IPS-18c (cell line): ENCODE measurements around the gene GRIFIN.

Source experiments
- H3K4me3 ChIP-seq: 2 replicates; pipeline ENCODE4 v1.7.0; 2013; ENCODE audit warnings: low read depth, mild to moderate bottlenecking, low read length, moderate library complexity; ENCODE audit not compliant: insufficient read depth
- H3K9me3 ChIP-seq: one replicate; pipeline ENCODE4 v1.6.1; 2013; ENCODE audit warnings: mild to moderate bottlenecking, low read length, moderate library complexity; ENCODE audit not compliant: control insufficient read depth, insufficient read depth

Gene GRIFIN

DNA sequence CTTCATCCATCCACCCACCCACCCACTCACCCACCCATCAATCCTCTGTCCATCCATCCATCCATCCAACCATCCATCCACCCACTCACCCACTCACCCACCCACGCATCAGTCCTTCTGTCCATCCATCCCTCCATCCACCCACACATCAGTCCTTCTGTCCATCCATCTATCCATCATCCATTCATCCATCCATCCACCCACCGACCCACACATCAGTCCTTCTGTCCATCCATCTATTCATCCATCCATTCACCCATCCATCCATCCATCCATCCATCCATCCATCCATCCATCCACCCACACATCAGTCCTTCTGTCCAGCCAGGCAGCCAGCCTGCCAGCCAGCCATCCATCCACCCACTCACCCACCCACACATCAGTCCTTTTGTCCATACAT, 15.8 kb upstream of the GRIFIN start:
- H3K4me3 ChIP-seq = no peak overlapping the region
- no peaks in the 10 kb centered on the region for H3K9me3 ChIP-seq

GRCh38 chr7:2490181-2490651, 14.0 kb upstream of the GRIFIN start:
- Histone ChIP-seq H3K4me3 (no peak overlapping the region), H3K9me3 (no peaks in the 10 kb centered on the region)

DNA sequence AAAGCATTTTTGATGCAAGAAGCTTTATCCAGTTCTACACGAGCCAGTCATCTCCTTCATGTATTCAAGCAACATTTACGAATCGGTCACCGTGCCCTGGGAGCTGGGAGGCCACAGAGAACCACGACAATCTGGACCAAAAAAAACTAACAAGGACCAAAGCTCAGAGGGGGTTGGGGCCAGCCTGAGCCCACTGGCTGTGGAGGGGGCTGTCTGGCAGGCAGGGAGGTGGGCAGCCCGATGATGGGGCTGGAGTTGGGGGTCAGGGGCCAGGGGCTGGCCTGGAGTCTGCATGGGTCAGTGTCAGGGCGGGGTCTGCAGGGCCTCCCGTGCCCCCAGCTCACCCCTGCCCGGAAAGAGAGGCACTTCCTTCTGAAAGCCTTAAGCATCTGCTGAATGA, 12.5 kb upstream of the GRIFIN start:
- no peak overlapping the region for H3K4me3 ChIP-seq
- peaks cover 2% of the 10 kb centered on the region for H3K9me3 ChIP-seq

GRCh38 chr7:2488272-2488645, 12.1 kb upstream of the GRIFIN start:
- Histone ChIP-seq H3K4me3 (no peak overlapping the region), H3K9me3 (peaks cover 2% of the 10 kb centered on the region)

DNA sequence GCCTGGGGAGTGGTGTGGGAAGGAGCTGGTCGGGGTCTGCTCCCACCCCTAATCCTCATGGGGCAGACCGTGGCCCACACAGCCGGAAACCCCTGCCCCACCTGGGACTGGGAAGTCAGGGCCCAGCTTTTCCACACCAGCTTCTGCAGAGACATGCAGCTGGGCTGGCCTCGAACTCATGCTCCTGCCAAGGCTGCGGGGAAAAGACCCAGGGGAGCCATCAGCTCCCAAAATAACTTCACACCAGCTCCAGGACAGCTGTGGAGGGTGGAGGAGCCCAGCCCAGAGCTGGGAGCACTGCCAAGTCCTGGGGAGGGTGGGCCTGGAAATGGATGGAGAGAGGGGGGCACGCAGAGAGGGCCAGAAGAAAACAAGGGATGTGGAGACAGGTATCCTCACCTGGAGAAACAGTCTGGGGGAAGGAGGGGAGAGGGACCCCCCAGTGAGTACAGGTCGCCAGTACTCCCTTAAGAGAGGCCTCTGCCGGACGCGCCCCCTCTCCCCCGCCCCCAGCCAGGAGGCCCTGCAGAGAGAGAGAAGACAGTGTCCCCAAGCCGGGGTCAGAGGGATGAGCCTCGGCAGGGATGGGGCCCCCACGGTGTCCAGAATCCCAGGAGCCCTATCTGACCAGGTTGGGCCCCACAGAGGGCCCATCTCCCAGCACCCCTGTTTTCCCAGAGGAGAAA, 11.5 kb upstream of the GRIFIN start:
- Histone ChIP-seq H3K9me3 (peaks cover 2% of the 10 kb centered on the region), H3K4me3 (no peak overlapping the region)

- Histone ChIP-seq H3K4me3 (no peak overlapping the region), H3K9me3 (peaks cover 2% of the 10 kb centered on the region)
Measured at GRCh38 chr7:2484868-2485267, 8.7 kb upstream of the GRIFIN start.

DNA sequence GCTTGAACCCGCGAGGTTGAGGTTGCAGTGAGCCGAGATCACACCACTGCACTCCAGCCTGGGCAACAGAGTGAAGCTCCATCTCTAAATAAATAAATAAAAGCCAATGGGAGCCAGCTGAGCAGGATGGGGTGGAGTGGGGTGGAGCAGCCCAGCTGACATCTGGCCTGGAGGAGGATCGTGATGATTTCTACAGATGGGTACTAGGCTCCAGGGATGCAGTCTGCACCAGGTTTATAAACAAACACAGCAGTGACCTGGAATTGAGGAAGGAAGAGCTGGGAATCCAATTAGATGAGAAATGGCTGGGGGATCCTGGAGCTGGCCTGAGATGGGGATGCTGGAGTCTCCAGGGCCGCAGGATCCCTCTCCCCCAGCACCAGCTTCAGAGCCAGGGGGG, 7.3 kb upstream of the GRIFIN start:
- Histone ChIP-seq H3K9me3 (peaks cover 2% of the 10 kb centered on the region), H3K4me3 (no peak overlapping the region)

DNA sequence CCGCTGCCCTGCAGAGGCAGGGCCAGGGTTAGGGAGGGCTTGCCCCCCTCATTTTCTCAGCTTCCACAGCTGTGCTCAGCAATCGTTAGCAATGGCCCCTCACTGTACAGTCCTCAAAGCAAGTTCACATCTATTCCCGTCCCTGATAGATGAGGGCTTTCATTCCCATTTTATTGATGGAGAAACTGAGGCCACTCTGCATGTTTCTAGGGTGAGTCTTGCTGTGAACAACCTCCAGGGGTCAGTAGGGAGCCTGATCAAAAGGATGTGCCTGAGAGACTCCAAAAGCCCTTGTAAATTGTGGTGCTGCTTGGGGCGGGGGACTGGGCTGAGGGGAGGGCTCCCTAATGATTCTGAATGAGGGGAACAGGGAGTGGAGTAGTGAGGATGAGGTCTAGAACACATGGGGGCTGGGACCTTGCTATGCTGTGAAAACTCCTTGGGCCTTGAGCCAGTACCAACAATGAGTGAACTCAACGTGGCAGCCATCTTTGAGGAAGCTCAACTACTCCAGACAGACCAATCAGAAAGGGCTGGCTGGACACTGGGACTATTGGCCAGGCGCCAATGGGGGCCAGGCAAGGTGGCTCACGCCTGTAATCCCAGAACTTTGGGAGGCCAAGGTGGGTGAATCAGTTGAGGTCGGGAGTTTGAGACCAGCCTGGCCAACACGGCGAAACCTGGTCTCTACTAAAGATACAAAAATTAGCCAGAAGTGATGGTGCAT, 6.7 kb upstream of the GRIFIN start:
- Histone ChIP-seq H3K4me3 (no peak overlapping the region), H3K9me3 (peaks cover 2% of the 10 kb centered on the region)

- no peak overlapping the region for H3K4me3 ChIP-seq
Measured at GRCh38 chr7:2481195-2481594, 5.0 kb upstream of the GRIFIN start.

DNA sequence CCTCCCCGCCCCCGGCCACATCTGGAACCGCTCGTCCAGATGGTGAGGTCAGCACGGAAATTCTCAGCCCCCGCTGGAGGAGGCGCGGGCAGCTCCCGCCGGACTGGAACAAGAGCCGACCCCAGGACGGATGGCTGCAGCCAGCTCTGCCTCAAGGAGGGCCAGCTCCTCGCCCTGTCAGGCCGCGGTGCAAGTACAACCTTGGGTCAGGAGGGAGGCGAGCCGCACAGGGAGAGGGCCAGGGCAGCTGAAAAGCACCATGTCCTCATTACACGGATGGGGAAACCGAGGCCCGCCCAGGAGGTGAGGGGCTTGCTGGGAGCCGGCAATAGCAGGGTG, 3.8 kb upstream of the GRIFIN start:
- Histone ChIP-seq H3K9me3 (peaks cover 2% of the 10 kb centered on the region), H3K4me3 (no peak overlapping the region)

More at GRCh38 chr7:2481195-2481594, 5.0 kb upstream of the GRIFIN start:
- H3K9me3 ChIP-seq = peaks cover 2% of the 10 kb centered on the region

GRCh38 chr7:2479276-2480069, 3.3 kb upstream of the GRIFIN start:
- Histone ChIP-seq H3K4me3 (no peak overlapping the region), H3K9me3 (no peaks in the 10 kb centered on the region)

DNA sequence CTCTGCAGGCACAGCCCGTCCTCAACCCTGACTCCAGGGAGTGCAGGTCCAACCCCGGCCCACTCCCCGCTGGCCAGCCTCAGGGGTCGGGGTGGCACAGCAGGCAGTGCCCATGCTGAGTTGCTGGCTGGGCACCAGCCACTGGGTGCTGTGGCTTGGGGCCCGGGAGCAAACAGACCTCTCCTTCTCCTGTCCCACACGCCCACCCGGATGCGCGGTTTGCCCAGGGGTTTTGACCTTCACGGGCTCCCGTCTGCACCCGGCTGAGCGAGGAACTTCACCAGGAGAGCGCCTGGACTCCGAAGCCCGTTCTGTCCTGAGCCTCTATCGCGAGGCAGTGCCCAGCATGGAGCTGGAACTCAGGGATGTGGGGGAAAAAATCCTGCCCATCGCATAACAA, 2.6 kb upstream of the GRIFIN start:
- no peak overlapping the region for H3K4me3 ChIP-seq
- H3K9me3 ChIP-seq = no peaks in the 10 kb centered on the region

DNA sequence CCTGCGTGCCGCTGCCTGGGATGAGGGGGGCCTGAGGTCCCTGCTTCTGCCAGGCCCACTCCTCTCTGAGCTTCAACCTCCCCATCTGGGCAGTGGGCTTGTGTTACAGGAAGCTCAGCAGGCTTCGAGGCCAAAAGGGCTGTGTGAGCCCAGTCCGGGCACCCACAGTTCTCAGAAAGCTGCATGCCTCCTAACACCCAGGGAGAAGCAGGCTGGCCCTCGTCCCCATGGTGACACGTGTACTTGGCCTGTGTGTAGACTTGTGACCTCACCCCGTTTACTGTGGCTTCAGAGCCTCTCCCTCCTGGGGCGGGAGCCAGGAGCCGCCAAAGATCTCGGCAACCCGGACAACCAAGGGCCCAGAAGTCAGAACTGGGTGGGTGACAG, 2.2 kb upstream of the GRIFIN start:
- Histone ChIP-seq H3K9me3 (no peaks in the 10 kb centered on the region), H3K4me3 (no peak overlapping the region)

DNA sequence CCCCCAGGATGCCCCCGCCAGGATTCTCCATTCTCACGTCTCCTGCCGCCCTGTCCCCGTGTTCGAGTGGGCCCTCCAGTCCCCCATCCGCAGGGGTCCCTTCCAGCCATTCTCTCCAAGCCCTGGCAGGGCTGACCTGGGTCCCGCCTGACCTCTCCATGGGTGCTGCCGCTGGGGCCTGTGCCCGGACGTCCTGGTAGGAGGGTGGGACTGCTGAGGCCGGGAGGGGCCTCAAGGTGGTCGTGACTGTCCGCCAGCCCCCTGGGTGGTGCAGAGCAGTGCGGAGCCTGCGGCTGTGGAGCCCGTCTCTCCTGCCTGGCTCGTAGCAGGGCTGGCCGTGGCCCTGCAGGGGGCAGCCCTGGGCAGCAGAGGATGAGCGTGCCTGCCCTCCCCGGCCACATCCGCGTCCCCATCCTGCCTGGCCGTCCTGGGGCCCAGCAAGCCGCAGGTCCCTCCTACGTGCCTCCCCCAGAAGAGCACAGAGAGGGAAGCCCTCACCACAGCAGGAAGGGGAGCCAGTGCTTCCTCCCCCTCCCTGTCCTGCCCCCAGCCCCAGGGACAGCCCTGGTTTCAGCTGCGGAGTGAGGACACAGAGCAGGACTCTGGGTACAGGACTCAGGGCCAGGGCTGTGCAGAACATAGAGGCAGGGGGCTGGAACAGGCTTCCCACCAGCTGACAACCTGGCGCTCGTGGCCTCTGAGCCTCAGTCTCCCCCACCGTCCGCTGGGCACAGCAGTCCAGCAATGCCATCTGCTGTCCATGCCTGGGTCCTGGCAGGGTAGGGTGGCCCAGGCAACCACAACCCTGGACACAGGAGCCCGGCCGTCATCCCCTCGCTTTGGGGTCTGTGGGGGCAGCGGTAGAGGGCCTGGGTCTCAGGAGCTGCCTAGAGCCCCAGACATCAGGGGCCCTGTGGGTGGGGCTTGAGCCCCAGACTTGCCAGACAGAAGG, 1.5 kb upstream of the GRIFIN start:
- H3K9me3 ChIP-seq = no peaks in the 10 kb centered on the region
- no peak overlapping the region for H3K4me3 ChIP-seq

- H3K9me3 ChIP-seq = no peaks in the 10 kb centered on the region
- H3K4me3 ChIP-seq = no peak overlapping the region
Measured at GRCh38 chr7:2476776-2477446, 713 bp upstream of the GRIFIN start.

GRCh38 chr7:2475678-2476015, 551 bp downstream of the GRIFIN start:
- H3K4me3 ChIP-seq = no peak overlapping the region
- no peaks in the 10 kb centered on the region for H3K9me3 ChIP-seq
